ENCODE measurements around the gene NUCB2.

DNA sequence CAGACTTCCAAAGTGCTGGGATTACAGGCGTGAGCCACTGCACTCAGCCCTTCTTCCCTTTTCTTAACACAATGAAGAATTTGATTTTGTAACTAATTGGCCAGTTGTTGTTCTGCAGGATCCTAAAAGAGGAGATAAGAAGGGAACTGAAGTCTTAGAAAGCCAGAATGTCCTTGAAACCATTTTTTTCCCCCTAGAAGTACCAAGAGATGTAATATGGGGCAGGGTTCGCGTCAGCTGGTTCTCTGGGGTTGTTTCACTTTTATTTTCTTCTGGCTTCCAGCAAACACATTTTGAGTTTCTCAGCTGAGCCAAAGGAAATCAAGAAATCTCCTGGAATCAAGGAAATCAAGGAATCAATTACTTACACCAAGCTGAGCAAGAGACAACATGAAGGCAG, 7.6 kb upstream of the NUCB2 start:
- TF ChIP-seq, protein P1, sequence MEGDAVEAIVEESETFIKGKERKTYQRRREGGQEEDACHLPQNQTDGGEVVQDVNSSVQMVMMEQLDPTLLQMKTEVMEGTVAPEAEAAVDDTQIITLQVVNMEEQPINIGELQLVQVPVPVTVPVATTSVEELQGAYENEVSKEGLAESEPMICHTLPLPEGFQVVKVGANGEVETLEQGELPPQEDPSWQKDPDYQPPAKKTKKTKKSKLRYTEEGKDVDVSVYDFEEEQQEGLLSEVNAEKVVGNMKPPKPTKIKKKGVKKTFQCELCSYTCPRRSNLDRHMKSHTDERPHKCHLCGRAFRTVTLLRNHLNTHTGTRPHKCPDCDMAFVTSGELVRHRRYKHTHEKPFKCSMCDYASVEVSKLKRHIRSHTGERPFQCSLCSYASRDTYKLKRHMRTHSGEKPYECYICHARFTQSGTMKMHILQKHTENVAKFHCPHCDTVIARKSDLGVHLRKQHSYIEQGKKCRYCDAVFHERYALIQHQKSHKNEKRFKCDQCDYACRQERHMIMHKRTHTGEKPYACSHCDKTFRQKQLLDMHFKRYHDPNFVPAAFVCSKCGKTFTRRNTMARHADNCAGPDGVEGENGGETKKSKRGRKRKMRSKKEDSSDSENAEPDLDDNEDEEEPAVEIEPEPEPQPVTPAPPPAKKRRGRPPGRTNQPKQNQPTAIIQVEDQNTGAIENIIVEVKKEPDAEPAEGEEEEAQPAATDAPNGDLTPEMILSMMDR (IDR thresholded peaks at IDR 0.05; ENCODE audit: low read depth, low read length, poor library complexity, severe bottlenecking): no peak
- TF ChIP-seq EZH2phosphoT487 (IDR thresholded peaks at IDR 0.05; ENCODE audit: borderline replicate concordance, low read length): no peak

Measured in DOHH2 (cell line).